WI38 (cell line): ENCODE measurements around the gene RSRC1.

ENCODE experiments used
- H3K4me3 ChIP-seq: 2 replicates; pipeline ENCODE4 v1.5.1; 2011; ENCODE audit warnings: low read depth, mild to moderate bottlenecking, control low read depth, low read length
- TF ChIP-seq, protein P1 (sequence below): IDR thresholded peaks from 2 replicates; pipeline ENCODE4 v1.5.1; 2012; ENCODE audit warnings: low read depth, mild to moderate bottlenecking, control low read depth, low read length

RSRC1 gene

DNA sequence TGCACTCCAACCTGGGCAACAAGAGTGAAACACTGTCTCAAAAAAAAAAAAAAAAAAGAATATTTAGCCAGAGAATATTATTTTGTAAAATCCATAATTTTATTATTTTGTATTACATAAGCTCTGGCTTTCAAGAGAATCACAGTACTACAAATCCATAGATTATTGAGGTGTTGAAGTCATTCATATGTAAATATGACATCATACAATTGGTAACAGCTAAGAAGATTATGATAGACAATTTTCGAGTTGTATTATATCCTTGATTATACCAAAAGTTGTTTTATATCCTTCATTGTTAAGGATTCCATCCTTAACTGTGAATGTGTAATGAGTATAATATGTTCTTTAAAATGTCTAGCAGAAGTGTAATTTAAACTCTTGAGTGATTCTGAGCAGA lies 464.8 kb downstream of the RSRC1 start:
- no peak overlapping the region for H3K4me3 ChIP-seq
- TF ChIP-seq, protein P1, sequence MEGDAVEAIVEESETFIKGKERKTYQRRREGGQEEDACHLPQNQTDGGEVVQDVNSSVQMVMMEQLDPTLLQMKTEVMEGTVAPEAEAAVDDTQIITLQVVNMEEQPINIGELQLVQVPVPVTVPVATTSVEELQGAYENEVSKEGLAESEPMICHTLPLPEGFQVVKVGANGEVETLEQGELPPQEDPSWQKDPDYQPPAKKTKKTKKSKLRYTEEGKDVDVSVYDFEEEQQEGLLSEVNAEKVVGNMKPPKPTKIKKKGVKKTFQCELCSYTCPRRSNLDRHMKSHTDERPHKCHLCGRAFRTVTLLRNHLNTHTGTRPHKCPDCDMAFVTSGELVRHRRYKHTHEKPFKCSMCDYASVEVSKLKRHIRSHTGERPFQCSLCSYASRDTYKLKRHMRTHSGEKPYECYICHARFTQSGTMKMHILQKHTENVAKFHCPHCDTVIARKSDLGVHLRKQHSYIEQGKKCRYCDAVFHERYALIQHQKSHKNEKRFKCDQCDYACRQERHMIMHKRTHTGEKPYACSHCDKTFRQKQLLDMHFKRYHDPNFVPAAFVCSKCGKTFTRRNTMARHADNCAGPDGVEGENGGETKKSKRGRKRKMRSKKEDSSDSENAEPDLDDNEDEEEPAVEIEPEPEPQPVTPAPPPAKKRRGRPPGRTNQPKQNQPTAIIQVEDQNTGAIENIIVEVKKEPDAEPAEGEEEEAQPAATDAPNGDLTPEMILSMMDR: no peak

DNA sequence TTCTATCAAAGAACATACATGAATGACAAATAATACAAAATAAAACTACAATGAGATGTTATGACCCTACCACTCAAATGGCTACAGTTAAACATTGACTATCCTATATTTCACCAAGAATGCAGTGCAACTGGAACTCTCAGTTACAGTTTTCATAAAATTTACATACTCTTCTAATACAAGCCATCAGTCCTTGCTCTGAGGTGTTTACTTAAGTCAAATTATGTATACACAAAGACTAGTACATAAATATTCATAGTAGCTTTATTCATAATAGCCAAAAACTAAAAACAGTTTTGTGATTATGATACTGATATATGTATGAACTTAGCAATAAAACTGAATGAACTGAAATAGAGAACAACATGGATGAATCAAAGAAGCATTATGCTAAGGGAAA lies 480.3 kb downstream of the RSRC1 start:
- TF ChIP-seq, protein P1: no peak
- H3K4me3 ChIP-seq: no peak overlapping the region
